GM12875 (cell line): ENCODE results near the gene RGS9.

Source experiments
- H3K4me3 ChIP-seq: one replicate; pipeline ENCODE4 v1.5.1; 2011; ENCODE audit warnings: low read depth, low read length, control low read depth
- TF ChIP-seq, protein P1 (sequence below): IDR thresholded peaks from 2 replicates; pipeline ENCODE4 v1.5.1; 2011; ENCODE audit warnings: low read depth, mild to moderate bottlenecking, control low read depth, inconsistent platforms, low read length, moderate library complexity, borderline replicate concordance; ENCODE audit not compliant: insufficient read depth

The RGS9 gene

GRCh38 chr17:65235284-65235683 lies 98.1 kb downstream of the RGS9 start:
- TF ChIP-seq, protein P1, sequence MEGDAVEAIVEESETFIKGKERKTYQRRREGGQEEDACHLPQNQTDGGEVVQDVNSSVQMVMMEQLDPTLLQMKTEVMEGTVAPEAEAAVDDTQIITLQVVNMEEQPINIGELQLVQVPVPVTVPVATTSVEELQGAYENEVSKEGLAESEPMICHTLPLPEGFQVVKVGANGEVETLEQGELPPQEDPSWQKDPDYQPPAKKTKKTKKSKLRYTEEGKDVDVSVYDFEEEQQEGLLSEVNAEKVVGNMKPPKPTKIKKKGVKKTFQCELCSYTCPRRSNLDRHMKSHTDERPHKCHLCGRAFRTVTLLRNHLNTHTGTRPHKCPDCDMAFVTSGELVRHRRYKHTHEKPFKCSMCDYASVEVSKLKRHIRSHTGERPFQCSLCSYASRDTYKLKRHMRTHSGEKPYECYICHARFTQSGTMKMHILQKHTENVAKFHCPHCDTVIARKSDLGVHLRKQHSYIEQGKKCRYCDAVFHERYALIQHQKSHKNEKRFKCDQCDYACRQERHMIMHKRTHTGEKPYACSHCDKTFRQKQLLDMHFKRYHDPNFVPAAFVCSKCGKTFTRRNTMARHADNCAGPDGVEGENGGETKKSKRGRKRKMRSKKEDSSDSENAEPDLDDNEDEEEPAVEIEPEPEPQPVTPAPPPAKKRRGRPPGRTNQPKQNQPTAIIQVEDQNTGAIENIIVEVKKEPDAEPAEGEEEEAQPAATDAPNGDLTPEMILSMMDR = no peak
- H3K4me3 ChIP-seq = no peak overlapping the region

DNA sequence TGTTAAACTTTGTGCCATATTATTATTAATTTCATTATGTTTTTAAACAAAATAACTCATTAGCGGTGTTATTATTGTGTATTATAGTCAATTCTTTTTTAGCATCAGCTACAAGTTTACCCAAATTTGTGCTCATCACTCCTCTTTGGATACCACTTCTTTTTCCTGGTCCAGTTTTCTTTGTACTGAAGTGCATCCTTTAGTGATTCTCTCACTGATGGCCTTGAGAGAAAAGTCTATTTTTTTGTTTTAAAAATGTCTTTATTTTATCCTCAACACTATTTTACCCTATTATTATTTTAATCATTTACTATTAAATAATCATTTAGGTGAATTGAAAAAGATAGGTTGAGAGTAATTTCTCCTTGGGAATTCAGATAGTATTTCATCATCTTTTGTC lies 99.2 kb downstream of the RGS9 start:
- TF ChIP-seq, protein P1 = no peak
- no peak overlapping the region for H3K4me3 ChIP-seq

DNA sequence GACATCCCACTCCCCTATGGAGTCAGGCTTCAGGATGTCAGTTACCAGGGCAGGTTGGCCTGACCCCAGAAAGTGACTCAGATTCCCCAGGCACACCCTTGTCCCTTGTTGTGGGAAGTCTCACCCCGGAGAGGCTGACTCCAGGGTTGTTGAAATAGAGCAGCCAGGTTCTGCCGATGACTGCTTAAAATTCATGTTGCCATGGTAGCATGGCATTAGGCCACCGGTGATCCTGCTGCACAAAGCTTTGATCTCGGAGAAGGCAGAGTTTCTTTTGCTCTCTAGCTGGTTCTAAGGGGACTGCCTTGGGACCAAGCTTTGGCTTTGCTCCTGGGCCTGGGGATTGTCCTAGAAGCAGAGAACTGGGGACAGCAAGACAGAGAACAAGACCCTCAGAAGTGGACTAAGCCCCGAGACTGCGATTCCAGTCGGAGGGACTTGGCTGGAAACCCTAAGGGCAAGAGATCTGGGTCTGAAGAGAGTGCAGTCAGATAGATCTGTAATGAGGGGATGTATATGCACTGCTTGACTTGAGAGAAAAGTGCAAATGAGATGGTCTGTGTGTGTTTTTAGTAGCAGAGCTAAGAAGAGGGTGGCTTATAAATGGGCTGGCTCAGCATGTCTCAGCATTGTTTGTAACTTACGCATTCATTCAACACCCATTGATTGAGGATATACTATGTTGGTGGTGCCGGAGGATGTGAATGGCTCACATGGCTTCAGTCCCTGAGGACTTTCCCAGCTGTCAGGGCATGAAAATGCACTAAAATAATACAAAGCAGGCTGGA lies 106.9 kb downstream of the RGS9 start:
- TF ChIP-seq, protein P1 = no peak
- no peak overlapping the region for H3K4me3 ChIP-seq

DNA sequence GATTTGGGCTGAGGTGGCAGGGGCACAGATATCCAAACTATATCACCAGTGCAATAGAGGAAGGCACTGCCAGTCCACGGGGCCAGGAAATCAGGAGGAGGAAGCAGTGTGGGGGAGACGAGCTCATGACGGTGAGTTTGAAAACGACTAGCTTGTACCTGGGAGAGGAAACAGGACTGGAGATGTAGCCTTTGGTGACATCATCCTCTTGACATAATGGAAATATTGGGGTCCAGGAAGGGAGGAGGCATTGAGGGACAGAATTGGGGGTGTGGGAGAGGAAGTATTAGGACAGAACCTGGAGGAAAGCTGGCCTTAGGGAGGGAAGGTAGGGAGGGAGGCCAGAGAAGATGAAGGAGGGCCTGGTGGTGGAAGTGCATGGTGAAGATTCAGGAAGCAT lies 109.1 kb downstream of the RGS9 start:
- H3K4me3 ChIP-seq = no peak overlapping the region
- TF ChIP-seq, protein P1 = no peak

DNA sequence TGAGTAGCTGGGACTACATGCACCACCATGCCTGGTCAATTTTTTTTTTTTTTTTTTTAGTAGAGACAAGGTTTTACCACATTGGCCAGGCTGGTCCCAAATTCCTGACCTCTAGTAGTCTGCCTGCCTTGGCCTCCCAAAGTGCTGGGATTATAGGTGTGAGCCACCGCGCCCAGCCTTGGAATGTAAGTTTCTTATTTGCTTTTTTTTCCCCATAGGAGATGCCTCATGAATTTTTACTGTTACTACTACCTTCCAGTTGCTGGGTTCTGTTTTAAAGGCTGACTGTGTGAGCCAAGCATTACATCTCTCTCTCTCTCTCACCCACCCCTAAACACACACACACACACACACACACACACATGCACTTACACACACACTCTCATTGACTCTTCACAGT lies 112.6 kb downstream of the RGS9 start:
- TF ChIP-seq, protein P1 = no peak
- no peak overlapping the region for H3K4me3 ChIP-seq

- TF ChIP-seq, protein P1 = no peak
- no peak overlapping the region for H3K4me3 ChIP-seq
Measured at GRCh38 chr17:65254166-65254565, 117.0 kb downstream of the RGS9 start.

GRCh38 chr17:65259281-65259680 lies 122.1 kb downstream of the RGS9 start:
- no peak overlapping the region for H3K4me3 ChIP-seq
- TF ChIP-seq, protein P1 = no peak
